Thyroid gland (tissue), 4 donors: ENCODE results near the gene HEMK1. TPM values are rescaled to one million over a fixed set of nuclear protein-coding genes. Genes with fewer than 3 reads are reported as not detected.

Experiments
- DNase-seq, 2 donors: peaks; one replicate each; pipeline ENCODE4 v3.0.0-alpha.2; 2019
- H3K27ac ChIP-seq, 3 donors: fragments of 200-600 bp; sonication (generic); 1 replicate in 2 of 3; 2 replicates in 1 of 3; pipeline ENCODE4 v1.5.1; 2016 to 2019; ENCODE audit warnings: mild to moderate bottlenecking in 1 of 3, moderate library complexity in 1 of 3
- H3K27me3 ChIP-seq: fragments of 200-600 bp; sonication (generic); one replicate; pipeline ENCODE4 v1.5.1; 2019
- H3K36me3 ChIP-seq, 2 donors: fragments of 200-600 bp; sonication (generic); one replicate each; pipeline ENCODE4 v1.5.1; 2016 to 2019
- H3K4me1 ChIP-seq, 2 donors: fragments of 200-600 bp; sonication (generic); one replicate each; pipeline ENCODE4 v1.5.1; 2017 to 2019
- H3K4me3 ChIP-seq, 3 donors: fragments of 200-600 bp; sonication (generic); replicated peaks in 1 of 3; 1 replicate in 2 of 3; 2 replicates in 1 of 3; pipeline ENCODE4 v1.5.1; 2016; ENCODE audit warnings: mild to moderate bottlenecking in 1 of 3
- H3K9me3 ChIP-seq: fragments of 200-600 bp; sonication (generic); one replicate; pipeline ENCODE4 v1.5.1; 2017
- POLR2A ChIP-seq, 2 donors: fragments of 450-650 bp; IDR thresholded peaks; one replicate each; pipeline ENCODE4 v1.6.1; 2017; ENCODE audit warnings: antibody characterized with exemption in 2 of 2, mild to moderate bottlenecking in 2 of 2, moderate library complexity in 1 of 2
- WGBS, 2 donors: methylation state at CpG; one replicate each; pipeline ENCODE4 v1.1.5; 2017; 5-methylcytosine and 5-hydroxymethylcytosine counted together
- intact Hi-C: fragments of 100-400 bp; cut with DNase I; formaldehyde crosslinking; loops from one replicate; pipeline ENCODE4 v1.15.1; 2023
- total RNA-seq, 4 donors: library from RNA; depleted of rRNA; stranded (reverse); fragments of >200 nt; gene quantifications; one replicate each; pipeline ENCODE4 v1.2.3, GENCODE V29; 2016
- TF ChIP-seq, protein P1 (sequence below), 6 experiments: fragments of 200-600 bp in 3 of 6; fragments of 450-650 bp in 3 of 6; sonication (generic) in 3 of 6; IDR thresholded peaks; one replicate each; pipeline ENCODE4 v1.5.1; 2016 to 2019; ENCODE audit warnings: antibody characterized with exemption in 6 of 6, mild to moderate bottlenecking in 2 of 6, inconsistent platforms in 1 of 6, moderate library complexity in 1 of 6

HEMK1 gene
- total RNA-seq, 4 donors from 2014 or later: 13.9 to 20.8 (median 17.6) TPM

DNA sequence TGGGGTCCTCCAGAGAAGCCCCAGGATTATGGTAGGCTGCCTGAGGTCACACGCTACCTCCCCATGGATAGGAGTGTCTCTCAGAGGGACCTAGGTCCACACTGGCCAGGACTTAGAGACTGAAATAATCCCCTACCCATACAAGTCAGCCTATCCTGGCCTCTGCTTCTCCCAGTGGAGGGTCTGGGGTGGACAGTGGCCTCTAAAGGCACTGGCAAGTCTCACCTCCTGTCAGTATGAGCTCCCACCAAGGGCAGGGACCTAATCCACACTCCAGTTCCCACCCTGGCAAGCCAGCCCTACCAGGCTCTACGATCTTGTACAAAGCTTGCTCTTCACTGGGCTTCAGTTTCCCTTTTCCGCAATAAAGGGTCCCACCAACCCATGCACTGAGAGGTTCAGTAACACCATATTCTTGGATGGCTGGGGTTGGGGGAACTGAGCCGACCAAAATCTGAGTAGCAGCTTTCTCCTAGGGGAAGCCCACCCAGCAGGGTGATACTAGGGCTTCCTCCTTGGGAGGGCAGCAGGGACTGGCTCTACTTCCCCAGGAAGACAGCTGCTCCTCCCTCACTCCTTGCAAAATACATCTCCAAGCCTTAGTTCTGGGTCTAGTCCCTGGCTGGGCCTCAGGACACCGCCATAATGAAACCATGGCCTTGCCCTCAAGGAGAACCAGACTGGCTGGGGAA, 39.9 kb downstream of the HEMK1 start:
- intact Hi-C loops: no loop called here
- 71 to 94% methylated on average over 5 of the region's 5 CpGs for WGBS, 2 donors
- H3K9me3 ChIP-seq: no peaks in the 10 kb centered on the region
- H3K4me1 ChIP-seq: peaks cover 65 to 79% of the 10 kb centered on the region in 2 donors
- no peak for DNase-seq
- H3K4me3 ChIP-seq: peak overlapping the region in 2 of 3 donors; percentile 69 to 96
- H3K27ac ChIP-seq: peak overlapping the region; percentile 99 to 100 (median 100)
- TF ChIP-seq POLR2A (IDR thresholded peaks at IDR 0.05): no peak
- TF ChIP-seq, protein P1, sequence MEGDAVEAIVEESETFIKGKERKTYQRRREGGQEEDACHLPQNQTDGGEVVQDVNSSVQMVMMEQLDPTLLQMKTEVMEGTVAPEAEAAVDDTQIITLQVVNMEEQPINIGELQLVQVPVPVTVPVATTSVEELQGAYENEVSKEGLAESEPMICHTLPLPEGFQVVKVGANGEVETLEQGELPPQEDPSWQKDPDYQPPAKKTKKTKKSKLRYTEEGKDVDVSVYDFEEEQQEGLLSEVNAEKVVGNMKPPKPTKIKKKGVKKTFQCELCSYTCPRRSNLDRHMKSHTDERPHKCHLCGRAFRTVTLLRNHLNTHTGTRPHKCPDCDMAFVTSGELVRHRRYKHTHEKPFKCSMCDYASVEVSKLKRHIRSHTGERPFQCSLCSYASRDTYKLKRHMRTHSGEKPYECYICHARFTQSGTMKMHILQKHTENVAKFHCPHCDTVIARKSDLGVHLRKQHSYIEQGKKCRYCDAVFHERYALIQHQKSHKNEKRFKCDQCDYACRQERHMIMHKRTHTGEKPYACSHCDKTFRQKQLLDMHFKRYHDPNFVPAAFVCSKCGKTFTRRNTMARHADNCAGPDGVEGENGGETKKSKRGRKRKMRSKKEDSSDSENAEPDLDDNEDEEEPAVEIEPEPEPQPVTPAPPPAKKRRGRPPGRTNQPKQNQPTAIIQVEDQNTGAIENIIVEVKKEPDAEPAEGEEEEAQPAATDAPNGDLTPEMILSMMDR (IDR thresholded peaks at IDR 0.05): no peak
- H3K36me3 ChIP-seq: peaks cover 20 to 21% of the 10 kb centered on the region in 2 donors
- no peaks in the 10 kb centered on the region for H3K27me3 ChIP-seq

DNA sequence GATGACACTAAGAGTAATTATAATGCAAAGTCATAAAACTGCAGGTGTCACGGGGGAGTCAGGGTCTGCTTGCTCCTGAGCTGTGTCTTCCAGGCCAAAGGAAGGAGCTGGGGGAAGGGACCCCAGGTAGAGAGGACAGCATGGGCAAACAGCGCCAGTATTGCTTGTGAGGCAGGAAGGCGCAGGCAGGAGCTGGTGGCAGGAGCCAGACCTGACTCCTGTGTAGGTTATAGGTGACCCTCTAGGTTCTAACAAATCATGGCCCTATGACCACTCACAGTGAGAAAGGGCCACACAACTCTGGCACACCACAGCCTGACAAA, 40.4 kb downstream of the HEMK1 start:
- H3K4me3 ChIP-seq: peak overlapping the region in 2 of 3 donors; percentile 69 to 96
- no peak for TF ChIP-seq POLR2A (IDR thresholded peaks at IDR 0.05)
- TF ChIP-seq, protein P1 (IDR thresholded peaks at IDR 0.05): no peak
- WGBS, 2 donors: 86 to 95% methylated on average over 3 of the region's 3 CpGs
- peaks cover 20 to 21% of the 10 kb centered on the region in 2 donors for H3K36me3 ChIP-seq
- no peak for DNase-seq
- H3K27ac ChIP-seq: peak overlapping the region; percentile 99 to 100 (median 100)
- no peaks in the 10 kb centered on the region for H3K27me3 ChIP-seq
- no peaks in the 10 kb centered on the region for H3K9me3 ChIP-seq
- H3K4me1 ChIP-seq: peaks cover 60 to 74% of the 10 kb centered on the region in 2 donors
- intact Hi-C loops: no loop called here

DNA sequence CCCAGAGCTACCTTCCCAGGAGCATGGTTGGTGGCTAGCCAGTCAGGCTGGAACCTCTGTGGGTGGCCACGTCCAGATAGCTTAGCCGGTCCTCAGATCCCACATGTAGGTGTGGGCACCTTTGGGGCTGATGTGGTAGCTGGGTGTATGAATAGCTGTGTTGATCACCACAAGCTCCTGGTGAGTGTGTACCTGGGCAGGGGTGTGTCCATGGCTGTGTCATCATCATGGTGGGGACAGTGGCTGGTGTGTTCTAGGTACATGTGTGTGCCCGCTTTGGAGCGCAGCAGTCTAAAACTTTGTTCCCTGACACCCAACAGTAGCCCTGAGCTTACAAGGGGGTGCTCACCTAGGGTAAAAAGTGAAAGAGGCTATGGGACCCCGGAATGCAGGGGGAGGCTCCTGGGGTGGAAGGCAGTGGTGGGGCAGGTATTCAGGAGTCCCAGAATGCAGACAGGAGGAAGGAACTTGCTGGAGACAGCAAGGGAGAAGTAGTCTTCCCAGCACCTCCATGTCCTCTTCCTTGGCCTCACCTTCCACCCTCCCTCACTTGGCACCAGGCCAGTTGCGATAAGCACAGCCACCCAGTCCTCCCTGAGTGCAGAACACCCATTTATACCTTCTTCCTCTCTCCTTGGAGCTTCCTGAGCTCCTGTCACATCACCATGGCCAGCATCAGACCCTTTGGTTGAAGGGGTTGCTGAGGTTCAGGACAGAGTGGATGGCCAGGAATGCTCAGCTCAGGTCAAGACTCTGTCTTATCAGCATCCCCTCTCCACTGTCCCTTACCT, 41.1 kb downstream of the HEMK1 start:
- TF ChIP-seq, protein P1 (IDR thresholded peaks at IDR 0.05): no peak
- TF ChIP-seq POLR2A (IDR thresholded peaks at IDR 0.05): peak in 1 of 2 donors; percentile 10
- DNase-seq: peak; percentile 74 to 81
- WGBS, 2 donors: 72 to 73% methylated on average over 6 of the region's 6 CpGs
- H3K27me3 ChIP-seq: no peaks in the 10 kb centered on the region
- intact Hi-C loops: no loop called here
- H3K4me1 ChIP-seq: peaks cover 53 to 68% of the 10 kb centered on the region in 2 donors
- H3K4me3 ChIP-seq: peak overlapping the region; percentile 69 to 96 (median 82)
- H3K27ac ChIP-seq: peak overlapping the region; percentile 99 to 100 (median 100)
- peaks cover 20 to 21% of the 10 kb centered on the region in 2 donors for H3K36me3 ChIP-seq
- no peaks in the 10 kb centered on the region for H3K9me3 ChIP-seq

DNA sequence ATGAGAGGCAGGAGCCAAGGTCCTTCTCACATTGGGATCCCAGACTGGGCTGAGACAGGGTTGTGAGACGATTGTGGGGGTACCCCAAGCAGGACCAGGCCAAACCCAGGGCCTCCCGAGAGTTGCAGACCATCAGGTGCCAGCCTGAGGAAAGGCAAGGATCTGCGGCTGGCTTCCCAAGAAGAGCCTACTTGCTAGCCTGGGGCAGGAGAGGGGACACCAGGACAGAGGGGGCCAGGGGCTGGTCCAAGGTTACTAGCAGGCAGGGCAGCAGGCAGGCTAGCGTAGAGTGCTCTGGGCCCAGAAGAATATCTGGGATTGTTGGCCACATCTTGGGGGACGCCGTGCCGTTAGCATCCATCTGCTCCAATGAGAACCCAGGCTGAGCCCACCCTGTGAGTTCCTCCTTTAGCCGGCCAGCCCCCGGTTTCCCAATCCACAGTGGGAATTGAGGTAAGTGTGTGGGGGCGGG, 41.7 kb downstream of the HEMK1 start:
- intact Hi-C loops: no loop called here

More for the DNA sequence above, 41.7 kb downstream of the HEMK1 start:
- Histone ChIP-seq H3K27me3 (no peaks in the 10 kb centered on the region), H3K36me3 (peaks cover 20 to 21% of the 10 kb centered on the region in 2 donors), H3K27ac (peak overlapping the region; percentile 99 to 100 (median 100)), H3K4me1 (peaks cover 47 to 62% of the 10 kb centered on the region in 2 donors), H3K4me3 (peak overlapping the region; percentile 69 to 96 (median 82)), H3K9me3 (no peaks in the 10 kb centered on the region)
- DNase-seq: no peak
- TF ChIP-seq, protein P1 (IDR thresholded peaks at IDR 0.05): no peak
- TF ChIP-seq POLR2A (IDR thresholded peaks at IDR 0.05): no peak
- WGBS, 2 donors: 8 to 9% methylated on average over 9 to 10 of the region's 10 CpGs
